Lung microvascular endothelial cell (primary cell): ENCODE measurements around the gene SPEF2. TPM values are rescaled to one million over a fixed set of nuclear protein-coding genes. Genes with fewer than 3 reads are reported as not detected.
"Not testable (repeated sequence)": the region's sequence is repeated elsewhere in the genome, so short reads cannot be mapped to it uniquely, and the experiment has no call there.

ENCODE experiments used
- DNase-seq, 2 donors: peaks; one replicate each; pipeline versions ENCODE4 v3.0.0 to v3.0.0-alpha.2; 2010; ENCODE audit warnings: low read depth in 2 of 2
- total RNA-seq: library from RNA; depleted of rRNA; stranded (reverse); fragments of >200 nt; gene quantifications from 2 replicates; pipeline ENCODE4 v1.2.1, GENCODE V29; 2014

SPEF2 gene
- total RNA-seq, 1 donor from 2014 or later = 0.20 TPM

- peak; percentile 53 to 60 for DNase-seq
Measured at GRCh38 chr5:35651002-35651756, 33.5 kb downstream of the SPEF2 start.

GRCh38 chr5:35656721-35657120 lies 39.1 kb downstream of the SPEF2 start:
- no peak for DNase-seq

GRCh38 chr5:35657877-35658276 lies 40.2 kb downstream of the SPEF2 start:
- no peak for DNase-seq

GRCh38 chr5:35659556-35659955 lies 41.9 kb downstream of the SPEF2 start:
- DNase-seq = no peak

GRCh38 chr5:35660451-35660850 lies 42.8 kb downstream of the SPEF2 start:
- no peak for DNase-seq

- no peak for DNase-seq
Measured at GRCh38 chr5:35664584-35664983, 46.9 kb downstream of the SPEF2 start.

- no peak for DNase-seq
Measured at GRCh38 chr5:35665096-35665495, 47.4 kb downstream of the SPEF2 start.

GRCh38 chr5:35668319-35668718 lies 50.7 kb downstream of the SPEF2 start:
- no peak for DNase-seq

GRCh38 chr5:35668794-35669193 lies 51.1 kb downstream of the SPEF2 start:
- no peak for DNase-seq

- no peak for DNase-seq
Measured at GRCh38 chr5:35671541-35672295, 54.1 kb downstream of the SPEF2 start.

GRCh38 chr5:35672296-35672655 lies 54.6 kb downstream of the SPEF2 start:
- not testable (repeated sequence) for DNase-seq

GRCh38 chr5:35672995-35673394 lies 55.3 kb downstream of the SPEF2 start:
- DNase-seq = no peak

GRCh38 chr5:35674049-35674448 lies 56.4 kb downstream of the SPEF2 start:
- no peak for DNase-seq

- no peak for DNase-seq
Measured at GRCh38 chr5:35675392-35675791, 57.7 kb downstream of the SPEF2 start.

- no peak for DNase-seq
Measured at GRCh38 chr5:35677878-35678277, 60.2 kb downstream of the SPEF2 start.

GRCh38 chr5:35678661-35679060 lies 61.0 kb downstream of the SPEF2 start:
- DNase-seq = no peak

GRCh38 chr5:35679357-35679756 lies 61.7 kb downstream of the SPEF2 start:
- DNase-seq = no peak

- DNase-seq = no peak
Measured at GRCh38 chr5:35681911-35682310, 64.2 kb downstream of the SPEF2 start.

- DNase-seq = no peak
Measured at GRCh38 chr5:35683466-35683865, 65.8 kb downstream of the SPEF2 start.

GRCh38 chr5:35685161-35685560 lies 67.5 kb downstream of the SPEF2 start:
- no peak for DNase-seq

GRCh38 chr5:35687961-35688360 lies 70.3 kb downstream of the SPEF2 start:
- no peak for DNase-seq

GRCh38 chr5:35694481-35694880 lies 76.8 kb downstream of the SPEF2 start:
- DNase-seq = no peak
